Measurements from ENCODE around the gene MAGI3.

DNA sequence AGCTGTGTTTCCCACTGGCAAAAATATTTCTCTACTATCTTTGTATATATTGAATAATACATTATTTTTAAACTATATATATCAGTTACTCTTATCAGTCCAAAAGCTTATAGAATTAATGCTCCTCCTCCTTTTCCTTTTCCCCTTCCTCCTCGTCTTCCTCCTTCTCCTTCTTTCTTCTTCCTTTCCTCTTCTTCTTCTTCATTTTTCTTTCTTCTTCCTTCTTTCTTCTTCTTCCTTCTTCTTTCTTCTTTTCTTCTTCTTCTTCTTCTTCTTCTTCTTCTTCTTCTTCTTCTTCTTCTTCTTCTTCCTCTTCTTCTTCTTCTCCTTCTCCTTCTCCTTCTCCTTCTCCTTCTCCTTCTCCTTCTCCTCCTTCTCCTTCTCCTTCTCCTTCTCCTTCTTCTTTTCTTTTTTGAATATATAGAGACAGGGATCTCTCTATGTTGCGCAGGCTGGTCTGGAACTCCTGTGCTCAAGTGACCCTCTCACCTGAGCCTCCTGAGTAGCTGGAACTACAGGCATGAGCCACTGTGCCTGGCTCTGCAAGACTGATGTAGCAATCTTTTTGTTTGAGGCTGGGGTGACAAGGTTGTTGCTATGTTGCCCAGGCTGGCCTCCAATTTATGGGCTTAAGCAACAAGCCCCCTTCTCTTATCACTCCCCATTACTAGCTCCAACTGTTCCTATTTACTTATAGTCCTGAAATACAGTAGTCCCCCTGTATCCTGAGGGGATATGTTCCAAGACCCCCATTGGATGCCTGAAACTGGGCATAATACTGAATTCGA is 47.4 kb downstream of the MAGI3 start:
- TF ChIP-seq GATA2 (IDR thresholded peaks at IDR 0.05; ENCODE audit: low read depth, low read length) (no peak), GATA3 (IDR thresholded peaks at IDR 0.05; ENCODE audit: low read depth, low read length) (no peak)
